Measurements from ENCODE around the gene TBATA.
"Not testable (repeated sequence)": the region's sequence is repeated elsewhere in the genome, so short reads cannot be mapped to it uniquely, and the experiment has no call there.

Gene TBATA

GRCh38 chr10:70777063-70777875 lies 7.9 kb downstream of the TBATA start:
- DNase-seq = no peak

GRCh38 chr10:70776455-70777005 lies 8.6 kb downstream of the TBATA start:
- DNase-seq = no peak

- no peak for DNase-seq
Measured at GRCh38 chr10:70775679-70776454, 9.3 kb downstream of the TBATA start.

- no peak for DNase-seq
Measured at GRCh38 chr10:70774810-70775678, 10.1 kb downstream of the TBATA start.

GRCh38 chr10:70773965-70774809 lies 11.0 kb downstream of the TBATA start:
- no peak for DNase-seq

GRCh38 chr10:70773461-70773860 lies 11.7 kb downstream of the TBATA start:
- DNase-seq = no peak

GRCh38 chr10:70772627-70773026 lies 12.6 kb downstream of the TBATA start:
- DNase-seq = no peak

GRCh38 chr10:70771311-70772194 lies 13.6 kb downstream of the TBATA start:
- DNase-seq = no peak

GRCh38 chr10:70770516-70770915 lies 14.7 kb downstream of the TBATA start:
- DNase-seq = not testable (repeated sequence)

- DNase-seq = no peak
Measured at GRCh38 chr10:70770001-70770400, 15.2 kb downstream of the TBATA start.

- no peak for DNase-seq
Measured at GRCh38 chr10:70769121-70769520, 16.1 kb downstream of the TBATA start.

GRCh38 chr10:70768026-70768685 lies 17.0 kb downstream of the TBATA start:
- DNase-seq = not testable (repeated sequence)

- no peak for DNase-seq
Measured at GRCh38 chr10:70765794-70766594, 19.2 kb downstream of the TBATA start.

GRCh38 chr10:70763567-70763966 lies 21.6 kb downstream of the TBATA start:
- DNase-seq = no peak

- no peak for DNase-seq
Measured at GRCh38 chr10:70762441-70763175, 22.6 kb downstream of the TBATA start.

GRCh38 chr10:70761727-70762350 lies 23.3 kb downstream of the TBATA start:
- DNase-seq = no peak

GRCh38 chr10:70761031-70761601 lies 24.1 kb downstream of the TBATA start:
- DNase-seq = no peak
